Measurements from ENCODE around the gene MRPS35.

- TF ChIP-seq CTCF (conservative IDR thresholded peaks at IDR 0.05): no peak
- TF ChIP-seq EZH2 (IDR thresholded peaks at IDR 0.05; ENCODE audit: low read depth): no peak
These were observed 570 bp upstream of the MRPS35 start for GRCh38 chr12:27709932-27710591.
